Astrocyte (in vitro differentiated cells and primary cell): ENCODE measurements around the gene NTN3. TPM values are rescaled to one million over a fixed set of nuclear protein-coding genes. Genes with fewer than 3 reads are reported as not detected.

Source experiments
- DNase-seq: peaks from one replicate; pipeline ENCODE4 v3.0.0-alpha.2; 2010; ENCODE audit warnings: low read depth
- FAIRE-seq: peaks from 2 replicates; lab custom pipeline; 2011; peaks lifted over from hg19 to GRCh38; lab: Jason Lieb, UNC
- H2AFZ ChIP-seq: 2 replicates; pipeline ENCODE4 v1.6.0; 2012; ENCODE audit warnings: low read depth, low read length, inconsistent platforms
- H3K27ac ChIP-seq: 2 replicates; pipeline ENCODE4 v1.5.1; 2011; ENCODE audit warnings: low read depth, low read length, inconsistent platforms
- H3K27me3 ChIP-seq: 2 replicates; pipeline ENCODE4 v1.6.0; 2011; ENCODE audit warnings: low read length, inconsistent platforms; ENCODE audit not compliant: insufficient read depth
- H3K36me3 ChIP-seq: 2 replicates; pipeline ENCODE4 v1.5.1; 2011; ENCODE audit warnings: low read length, inconsistent platforms; ENCODE audit not compliant: insufficient read depth
- H3K4me1 ChIP-seq: 2 replicates; pipeline ENCODE4 v1.5.1; 2011; ENCODE audit warnings: low read length, inconsistent platforms; ENCODE audit not compliant: insufficient read depth
- H3K4me2 ChIP-seq: 2 replicates; pipeline ENCODE4 v1.6.0; 2012; ENCODE audit warnings: low read length, inconsistent platforms
- H3K4me3 ChIP-seq: 2 replicates; pipeline ENCODE4 v1.5.1; 2011; ENCODE audit warnings: low read depth, mild to moderate bottlenecking, low read length, inconsistent platforms; ENCODE audit not compliant: insufficient read depth
- H3K79me2 ChIP-seq: 2 replicates; pipeline ENCODE4 v1.6.0; 2012; ENCODE audit warnings: mild to moderate bottlenecking, low read length, inconsistent platforms; ENCODE audit not compliant: insufficient read depth
- H3K9ac ChIP-seq: 2 replicates; pipeline ENCODE4 v1.6.0; 2012; ENCODE audit warnings: mild to moderate bottlenecking, low read length, inconsistent platforms
- H3K9me3 ChIP-seq: 2 replicates; pipeline ENCODE4 v1.5.1; 2012; ENCODE audit warnings: low read depth, mild to moderate bottlenecking, low read length, inconsistent platforms; ENCODE audit not compliant: insufficient read depth
- H4K20me1 ChIP-seq: 2 replicates; pipeline ENCODE4 v1.6.0; 2012; ENCODE audit warnings: low read length, inconsistent platforms; ENCODE audit not compliant: insufficient read depth
- H3K27ac Mint-ChIP-seq: one replicate; pipeline ENCODE4 v1.8.0; 2021; ENCODE audit warnings: mild to moderate bottlenecking, mixed read lengths; ENCODE audit not compliant: unreplicated experiment
- H3K27me3 Mint-ChIP-seq: one replicate; pipeline ENCODE4 v1.8.0; 2021; ENCODE audit warnings: low read depth, mixed read lengths; ENCODE audit not compliant: unreplicated experiment
- H3K36me3 Mint-ChIP-seq: one replicate; pipeline ENCODE4 v1.8.0; 2021; ENCODE audit warnings: low read depth, mixed read lengths; ENCODE audit not compliant: unreplicated experiment
- H3K4me1 Mint-ChIP-seq: one replicate; pipeline ENCODE4 v1.8.0; 2021; ENCODE audit warnings: low read depth, mixed read lengths; ENCODE audit not compliant: unreplicated experiment
- H3K4me3 Mint-ChIP-seq: one replicate; pipeline ENCODE4 v1.8.0; 2021; ENCODE audit warnings: mild to moderate bottlenecking, moderate library complexity, mixed read lengths; ENCODE audit not compliant: unreplicated experiment
- H3K9me3 Mint-ChIP-seq: one replicate; pipeline ENCODE4 v1.8.0; 2021; ENCODE audit warnings: mild to moderate bottlenecking, mixed read lengths; ENCODE audit not compliant: unreplicated experiment
- EZH2 ChIP-seq: IDR thresholded peaks from 2 replicates; pipeline ENCODE4 v1.6.1; 2012; ENCODE audit warnings: mild to moderate bottlenecking, low read length, inconsistent platforms; ENCODE audit not compliant: insufficient read depth
- total RNA-seq: library from RNA; stranded (reverse); gene quantifications from 2 replicates; pipeline ENCODE4 v1.2.1, GENCODE V29; 2021
- TF ChIP-seq, protein P1 (sequence below): IDR thresholded peaks from 2 replicates; pipeline ENCODE4 v1.5.1; 2011; ENCODE audit warnings: low read depth, mild to moderate bottlenecking, inconsistent platforms, low read length, moderate library complexity; ENCODE audit not compliant: insufficient read depth

The NTN3 gene
- total RNA-seq, 1 donor from 2014 or later: 1.1 TPM

DNA sequence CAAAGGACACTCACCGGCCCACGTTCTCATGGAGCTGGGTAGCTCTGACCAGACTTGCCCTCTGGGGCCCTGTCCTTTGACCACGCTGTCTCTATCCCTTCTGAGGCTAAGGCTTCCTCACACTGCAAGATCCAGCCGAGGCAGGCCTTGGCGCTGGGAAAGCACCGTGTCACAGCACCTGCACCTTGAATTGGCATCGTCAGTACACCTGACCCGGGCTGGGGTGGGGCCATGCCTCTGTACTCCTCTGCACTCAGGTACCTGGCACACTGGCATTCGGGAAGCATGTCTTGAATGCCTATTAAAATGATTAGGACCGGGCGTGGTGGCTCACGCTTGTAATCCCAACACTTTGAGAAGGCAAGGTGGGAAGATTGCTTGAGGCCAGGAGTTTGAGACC, 9.9 kb downstream of the NTN3 start:
- DNase-seq: no peak
- H3K9ac ChIP-seq: no peak overlapping the region
- Mint-ChIP-seq H3K9me3 (no peaks in the 10 kb centered on the region), H3K27ac (peak overlapping the region; percentile 18), H3K27me3 (peaks cover 25% of the 10 kb centered on the region), H3K36me3 (peaks cover 18% of the 10 kb centered on the region), H3K4me1 (peaks cover 4% of the 10 kb centered on the region), H3K4me3 (no peak overlapping the region)
- no peaks in the 10 kb centered on the region for H3K27me3 ChIP-seq
- H3K9me3 ChIP-seq: no peaks in the 10 kb centered on the region
- peaks cover 4% of the 10 kb centered on the region for H3K4me1 ChIP-seq
- FAIRE-seq: no peak
- no peak for TF ChIP-seq EZH2
- TF ChIP-seq, protein P1, sequence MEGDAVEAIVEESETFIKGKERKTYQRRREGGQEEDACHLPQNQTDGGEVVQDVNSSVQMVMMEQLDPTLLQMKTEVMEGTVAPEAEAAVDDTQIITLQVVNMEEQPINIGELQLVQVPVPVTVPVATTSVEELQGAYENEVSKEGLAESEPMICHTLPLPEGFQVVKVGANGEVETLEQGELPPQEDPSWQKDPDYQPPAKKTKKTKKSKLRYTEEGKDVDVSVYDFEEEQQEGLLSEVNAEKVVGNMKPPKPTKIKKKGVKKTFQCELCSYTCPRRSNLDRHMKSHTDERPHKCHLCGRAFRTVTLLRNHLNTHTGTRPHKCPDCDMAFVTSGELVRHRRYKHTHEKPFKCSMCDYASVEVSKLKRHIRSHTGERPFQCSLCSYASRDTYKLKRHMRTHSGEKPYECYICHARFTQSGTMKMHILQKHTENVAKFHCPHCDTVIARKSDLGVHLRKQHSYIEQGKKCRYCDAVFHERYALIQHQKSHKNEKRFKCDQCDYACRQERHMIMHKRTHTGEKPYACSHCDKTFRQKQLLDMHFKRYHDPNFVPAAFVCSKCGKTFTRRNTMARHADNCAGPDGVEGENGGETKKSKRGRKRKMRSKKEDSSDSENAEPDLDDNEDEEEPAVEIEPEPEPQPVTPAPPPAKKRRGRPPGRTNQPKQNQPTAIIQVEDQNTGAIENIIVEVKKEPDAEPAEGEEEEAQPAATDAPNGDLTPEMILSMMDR: no peak
- no peaks in the 10 kb centered on the region for H3K36me3 ChIP-seq
- no peak overlapping the region for H2AFZ ChIP-seq
- no peak overlapping the region for H3K4me3 ChIP-seq
- H3K4me2 ChIP-seq: no peak overlapping the region
- H3K27ac ChIP-seq: no peak overlapping the region
- peaks cover 88% of the 10 kb centered on the region for H4K20me1 ChIP-seq
- H3K79me2 ChIP-seq: peaks cover 27% of the 10 kb centered on the region

DNA sequence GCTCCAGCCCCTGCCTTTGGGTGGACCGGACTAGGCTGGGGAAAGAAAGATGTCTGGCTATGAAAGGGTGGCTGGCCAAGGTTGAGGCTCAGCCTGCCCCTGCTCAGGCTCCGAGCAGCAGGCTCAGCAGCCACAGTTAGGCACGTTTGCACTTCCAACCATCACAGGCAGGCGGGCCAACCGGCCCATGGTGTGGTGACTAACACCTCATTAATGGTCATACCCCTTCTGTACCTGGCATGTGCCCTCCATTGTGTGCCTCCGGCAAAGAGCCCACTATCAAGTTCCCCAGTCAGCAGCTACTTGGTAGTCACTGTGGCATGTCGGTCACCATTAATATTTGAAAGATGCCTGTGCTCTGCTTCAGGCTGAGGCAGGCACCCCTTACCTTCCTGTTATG, 10.6 kb downstream of the NTN3 start:
- H4K20me1 ChIP-seq: peaks cover 86% of the 10 kb centered on the region
- no peak overlapping the region for H3K4me3 Mint-ChIP-seq
- FAIRE-seq: no peak

DNA sequence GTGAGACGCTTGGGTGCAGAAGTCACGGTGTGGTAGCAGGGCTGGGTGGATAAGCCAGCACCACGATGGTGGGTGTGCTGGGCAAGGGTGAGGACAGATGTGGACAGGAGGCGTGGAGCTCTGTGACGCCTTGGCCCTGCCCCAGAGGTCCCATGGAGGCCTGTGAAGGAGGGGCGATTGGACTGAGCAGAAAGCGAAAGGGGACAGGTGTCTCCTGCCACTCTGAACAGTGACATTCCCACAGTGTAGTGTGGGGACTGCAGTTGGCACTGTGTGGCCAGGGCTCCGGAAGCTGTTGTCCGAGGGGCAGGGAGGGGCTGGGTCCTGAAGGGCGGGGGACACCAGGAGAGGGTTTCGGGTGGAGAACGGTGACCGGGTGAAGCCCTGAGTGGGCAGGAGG, 11.2 kb downstream of the NTN3 start:
- no peaks in the 10 kb centered on the region for H3K9me3 Mint-ChIP-seq
- Histone ChIP-seq H3K9ac (no peak overlapping the region), H3K79me2 (peaks cover 20% of the 10 kb centered on the region), H4K20me1 (peaks cover 86% of the 10 kb centered on the region), H3K36me3 (no peaks in the 10 kb centered on the region), H3K27ac (no peak overlapping the region), H3K4me1 (peaks cover 9% of the 10 kb centered on the region), H3K27me3 (no peaks in the 10 kb centered on the region), H3K4me3 (no peak overlapping the region), H2AFZ (no peak overlapping the region), H3K4me2 (no peak overlapping the region), H3K9me3 (no peaks in the 10 kb centered on the region)
- peaks cover 5% of the 10 kb centered on the region for H3K4me1 Mint-ChIP-seq
- peaks cover 21% of the 10 kb centered on the region for H3K36me3 Mint-ChIP-seq
- FAIRE-seq: no peak
- peaks cover 22% of the 10 kb centered on the region for H3K27me3 Mint-ChIP-seq
- no peak for DNase-seq
- TF ChIP-seq, protein P1: no peak
- no peak for TF ChIP-seq EZH2
- no peak overlapping the region for H3K4me3 Mint-ChIP-seq
- H3K27ac Mint-ChIP-seq: peak overlapping the region; percentile 24

More for the DNA sequence above, 10.6 kb downstream of the NTN3 start:
- Mint-ChIP-seq H3K27me3 (peaks cover 22% of the 10 kb centered on the region), H3K9me3 (no peaks in the 10 kb centered on the region), H3K4me1 (peaks cover 4% of the 10 kb centered on the region), H3K27ac (no peak overlapping the region), H3K36me3 (peaks cover 18% of the 10 kb centered on the region)
- H2AFZ ChIP-seq: no peak overlapping the region
- no peaks in the 10 kb centered on the region for H3K9me3 ChIP-seq
- DNase-seq: no peak
- H3K9ac ChIP-seq: no peak overlapping the region
- H3K27ac ChIP-seq: no peak overlapping the region
- no peaks in the 10 kb centered on the region for H3K27me3 ChIP-seq
- H3K4me1 ChIP-seq: peaks cover 4% of the 10 kb centered on the region
- no peak overlapping the region for H3K4me2 ChIP-seq
- H3K36me3 ChIP-seq: no peaks in the 10 kb centered on the region
- H3K4me3 ChIP-seq: no peak overlapping the region
- TF ChIP-seq, protein P1: no peak
- TF ChIP-seq EZH2: no peak
- H3K79me2 ChIP-seq: peaks cover 21% of the 10 kb centered on the region
